Stimulated activated CD4-positive, alpha-beta T cell treated with anti-CD3 and anti-CD28 coated beads, Interleukin-2, amount 100 ng/mL, for 4 hours (primary cell): ENCODE results near the gene SLPI.

Experiments used
- DNase-seq: peaks from one replicate; pipeline ENCODE4 v3.0.0-alpha.2; 2020; ENCODE audit warnings: low read depth

SLPI gene, protein sequence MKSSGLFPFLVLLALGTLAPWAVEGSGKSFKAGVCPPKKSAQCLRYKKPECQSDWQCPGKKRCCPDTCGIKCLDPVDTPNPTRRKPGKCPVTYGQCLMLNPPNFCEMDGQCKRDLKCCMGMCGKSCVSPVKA

DNA sequence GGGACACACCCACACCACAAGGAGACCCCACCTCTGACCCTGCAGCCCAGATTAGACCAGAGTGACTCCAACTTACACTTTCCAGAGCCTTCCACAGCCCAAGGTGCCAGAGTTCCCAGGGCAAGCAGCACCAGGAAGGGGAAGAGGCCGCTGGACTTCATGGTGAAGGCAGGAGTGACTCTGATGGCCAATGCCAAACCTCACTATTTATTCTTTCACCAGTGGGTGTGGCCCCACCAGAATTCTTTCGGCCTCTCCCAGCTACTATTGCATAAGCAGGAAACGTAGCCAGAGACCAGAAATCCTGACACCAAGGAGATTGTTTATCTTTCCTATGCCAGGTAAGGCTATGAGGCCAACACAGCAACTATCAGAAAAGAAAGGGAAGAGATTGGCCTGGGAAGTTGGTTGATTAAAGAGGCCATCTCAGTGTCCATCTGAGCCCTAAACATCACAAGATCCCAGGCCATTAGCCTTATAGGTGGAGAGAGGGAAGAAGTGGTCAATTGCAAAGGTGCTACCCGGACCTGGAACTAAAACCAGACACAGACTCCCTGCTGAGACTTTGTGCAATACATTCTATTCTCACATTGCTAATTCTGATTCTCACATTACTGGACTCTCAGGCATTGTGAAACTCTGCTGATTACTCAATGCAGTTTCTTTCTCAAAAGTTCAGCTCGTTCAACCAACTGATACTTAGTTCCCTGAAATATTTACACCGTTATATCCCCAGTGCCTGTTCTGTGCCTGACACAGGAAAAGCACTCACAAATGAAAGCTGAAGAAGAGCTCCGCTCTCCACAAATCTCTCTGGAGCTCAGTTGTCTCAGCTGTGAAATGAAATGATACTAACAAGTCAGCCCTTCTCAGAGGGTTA, at the start of gene SLPI:
Gene SLPI (minus strand): TSS at position 182 of the 880 bp plus-strand sequence. CDS start 21 bp downstream, at position 161.
- DNase-seq: no peak

DNA sequence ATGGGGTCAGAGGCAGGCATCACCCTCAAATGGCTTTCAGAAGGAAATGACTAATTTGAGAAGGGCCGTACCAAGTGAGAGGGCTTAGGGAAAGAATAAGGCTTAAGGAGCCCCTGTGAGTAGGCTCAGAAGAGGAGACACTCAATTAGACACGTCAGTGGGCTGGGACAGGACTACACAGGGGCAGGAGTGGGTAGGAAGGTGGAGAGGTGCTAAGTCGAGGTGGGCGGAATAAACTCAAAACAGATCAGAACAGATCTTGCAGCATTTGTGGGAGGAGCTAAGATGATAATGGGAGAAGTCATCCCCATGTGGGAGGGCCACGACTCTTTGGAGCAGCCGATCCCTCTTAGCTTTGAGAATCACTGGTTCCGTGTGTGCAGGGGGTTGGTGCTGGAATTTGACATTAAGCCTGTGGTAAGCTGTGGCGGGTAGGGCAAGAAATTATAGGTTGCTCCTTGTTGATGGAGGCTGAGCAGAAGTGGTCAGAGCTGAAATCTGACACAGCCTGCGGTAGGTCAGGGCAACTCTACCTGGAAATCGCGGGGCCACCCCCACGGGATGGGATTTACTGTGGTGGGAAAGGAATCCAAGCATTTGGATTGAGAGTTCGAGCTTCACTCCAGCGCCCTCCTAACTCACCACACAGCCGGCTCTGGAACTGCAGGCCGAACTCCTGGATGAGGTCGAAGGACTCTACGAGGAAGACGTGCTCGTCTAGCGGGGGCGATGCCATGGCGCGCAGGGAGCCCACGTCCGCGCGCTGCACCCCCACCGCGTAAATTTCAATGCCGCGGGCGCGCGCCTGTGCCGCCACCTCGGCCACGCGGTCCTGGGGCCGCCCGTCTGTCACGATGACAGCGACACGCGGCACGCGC, 49.5 kb upstream of the SLPI start:
- no peak for DNase-seq

DNA sequence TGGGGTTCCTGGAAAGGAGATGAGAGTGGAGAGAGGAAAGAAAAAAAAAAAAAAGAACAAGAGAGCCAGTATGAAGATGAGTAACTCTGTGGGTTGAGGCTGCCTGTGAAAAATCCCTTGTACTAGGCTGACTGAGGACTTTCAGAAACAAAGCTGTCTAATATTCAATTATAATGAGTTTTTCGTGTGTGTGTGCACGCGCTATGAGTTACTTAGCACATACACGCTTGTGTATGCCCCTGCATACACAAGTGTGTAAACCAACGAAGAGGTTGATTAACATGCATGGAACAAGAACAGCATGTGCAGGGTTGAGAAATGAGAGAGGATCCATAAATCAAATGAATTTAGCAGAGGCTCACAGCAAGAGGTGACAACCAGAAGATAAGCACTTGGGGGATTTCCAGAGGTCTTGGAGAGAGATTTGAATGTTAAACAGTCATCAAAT, 47.5 kb upstream of the SLPI start:
- DNase-seq: no peak

DNA sequence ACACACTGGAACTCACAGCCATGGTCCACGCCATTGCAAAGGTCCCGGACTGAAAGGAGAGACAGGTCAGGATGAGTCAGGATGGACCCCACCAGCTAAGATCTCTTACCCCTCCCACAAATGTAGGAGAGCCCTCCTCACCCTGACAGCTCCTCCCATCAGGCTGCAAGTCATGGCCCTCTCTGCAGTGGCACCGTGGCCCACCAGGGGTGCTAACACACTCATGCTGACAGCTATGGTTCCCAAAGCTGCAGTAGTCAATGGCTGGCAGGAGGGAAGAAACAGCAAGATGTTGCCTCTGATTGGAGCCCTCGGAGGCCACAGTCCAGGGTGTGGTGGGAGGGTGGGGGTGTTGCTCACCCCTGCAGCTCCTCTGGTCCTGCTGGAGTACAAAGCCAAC, 46.6 kb upstream of the SLPI start:
- no peak for DNase-seq

DNA sequence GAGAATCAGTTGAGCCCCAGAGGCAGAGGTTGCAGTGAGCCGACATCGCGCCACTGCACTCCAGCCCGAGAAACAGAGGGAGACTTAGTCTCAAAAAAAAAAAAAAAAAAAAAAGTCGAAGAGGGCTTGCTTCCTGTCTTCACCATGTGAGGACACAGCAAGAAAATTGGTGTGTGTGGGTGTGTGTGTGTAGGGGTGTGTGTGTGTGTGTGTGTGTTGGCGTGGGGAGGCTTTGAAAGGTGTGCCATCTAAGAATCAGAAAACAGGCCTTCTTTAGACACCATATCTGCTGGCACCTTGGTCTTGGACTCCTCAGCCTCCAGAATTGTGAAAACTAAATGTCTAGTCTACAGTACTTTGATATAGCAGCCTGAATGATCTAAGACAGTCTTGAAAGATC, 45.4 kb upstream of the SLPI start:
- no peak for DNase-seq

DNA sequence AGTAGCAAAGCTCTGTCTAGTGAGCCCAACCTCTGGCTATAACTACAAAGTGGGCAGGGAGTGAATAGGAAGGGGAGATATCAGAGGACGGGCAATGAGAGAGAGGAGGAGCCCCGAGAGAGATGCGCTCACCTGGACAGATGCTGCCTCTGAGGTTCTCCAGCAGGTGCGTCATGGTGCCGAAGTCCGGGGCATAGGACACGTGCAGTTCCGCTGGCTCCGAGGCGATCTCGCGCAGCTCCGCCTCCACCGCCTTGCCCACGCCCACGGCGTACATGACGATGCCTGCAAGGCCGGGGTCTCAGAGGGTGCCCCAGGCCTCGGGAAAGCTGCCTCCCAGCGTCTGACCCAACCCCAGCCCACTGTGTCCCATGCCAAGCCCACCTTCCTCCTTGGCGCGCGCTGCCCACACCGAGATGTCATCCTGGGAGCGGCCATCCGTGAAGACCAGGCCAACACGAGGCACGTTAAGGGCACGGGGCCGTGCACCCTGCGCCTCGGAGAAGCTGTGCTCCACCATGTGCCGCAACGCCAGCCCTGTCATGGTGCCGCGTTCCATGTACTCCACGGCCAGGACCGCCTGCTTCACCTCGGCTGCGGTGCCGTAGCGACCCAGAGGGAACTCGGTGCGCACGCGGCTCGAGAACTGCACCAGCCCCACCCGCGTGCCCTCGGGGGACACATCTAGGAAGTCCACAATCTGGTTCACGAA, 43.6 kb upstream of the SLPI start:
- DNase-seq: no peak

DNA sequence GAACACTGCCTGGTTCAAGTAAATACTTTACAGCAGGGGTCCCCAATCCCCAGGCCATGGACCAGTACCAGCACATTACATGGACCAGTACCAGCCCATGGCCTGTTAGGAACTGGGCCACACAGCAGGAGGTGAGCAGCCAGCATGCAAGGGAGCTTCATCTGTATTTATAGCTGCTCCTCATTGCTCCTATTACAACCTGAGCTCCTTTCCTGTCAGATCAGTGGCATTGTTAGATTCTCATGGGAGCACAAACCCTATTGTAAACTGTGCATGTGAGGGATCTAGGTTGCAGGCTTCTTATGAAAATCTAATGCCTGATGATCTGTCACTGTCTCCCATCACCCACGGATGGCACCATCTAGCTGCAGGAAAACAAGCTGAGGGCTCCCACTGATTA, 40.3 kb upstream of the SLPI start:
- DNase-seq: no peak

DNA sequence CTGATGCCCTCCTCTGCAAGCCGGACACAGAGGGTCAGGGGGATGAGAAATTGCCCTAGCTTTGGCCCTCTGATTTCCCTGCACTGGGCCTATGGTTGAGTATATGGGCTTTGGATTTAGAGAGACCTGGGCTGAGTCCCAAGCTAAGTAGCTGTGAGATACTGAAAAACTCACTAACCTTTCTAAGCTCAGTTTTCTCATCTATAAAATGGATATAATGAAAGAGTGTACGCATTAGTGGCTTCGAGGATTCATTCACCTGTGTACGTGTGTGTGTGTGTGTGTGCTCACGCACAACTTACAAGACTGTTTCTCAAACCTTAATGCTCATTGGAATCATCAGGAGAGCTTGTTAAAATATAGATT, 39.6 kb upstream of the SLPI start:
- DNase-seq: no peak

DNA sequence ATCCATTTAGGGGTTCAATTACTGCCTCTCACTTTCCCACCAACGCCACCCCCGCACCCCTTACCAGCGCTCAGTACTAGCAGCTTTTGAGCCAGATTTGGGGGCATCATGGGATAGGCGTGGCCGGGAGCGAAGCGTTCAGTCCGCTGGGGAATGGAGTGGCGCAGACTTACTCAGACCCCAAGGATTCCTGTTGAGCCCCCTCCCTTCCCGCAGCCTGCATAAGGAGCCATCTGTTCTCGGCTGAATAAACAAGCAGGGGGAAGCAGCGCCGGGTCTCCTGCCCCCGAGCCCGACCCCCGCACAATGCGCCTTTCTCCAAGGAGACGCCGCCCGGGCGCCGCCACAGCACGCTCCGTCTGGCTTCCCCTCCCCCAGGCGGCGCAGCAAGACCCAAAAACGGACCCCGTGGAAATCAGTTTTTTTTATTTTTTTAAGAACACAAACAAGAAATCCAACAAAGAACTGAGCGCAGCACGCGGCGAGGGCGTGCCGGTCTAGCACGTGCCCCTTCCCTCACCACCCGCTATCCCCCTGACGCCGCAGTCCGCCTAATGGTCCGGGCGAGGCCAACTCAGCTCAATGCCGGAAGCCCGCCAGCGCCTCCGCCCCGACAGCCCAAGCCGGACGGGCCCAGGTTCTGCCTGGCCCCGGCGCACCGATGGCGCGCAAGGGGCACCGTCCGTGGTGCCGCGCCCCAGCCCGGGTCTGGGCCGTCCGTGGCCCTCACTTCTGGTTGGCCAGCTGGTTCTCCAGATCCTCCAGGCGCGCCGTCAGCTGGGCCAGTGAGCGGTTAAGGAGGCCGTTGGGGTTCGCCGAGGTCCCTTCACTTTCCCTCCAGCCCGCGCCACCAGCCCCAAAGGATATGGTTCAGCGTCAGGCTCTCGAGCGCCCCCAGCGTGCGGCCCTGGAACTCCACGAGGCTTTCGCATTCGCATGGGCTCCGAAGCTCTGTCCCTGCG, 39.0 kb upstream of the SLPI start:
- peak; percentile 71 for DNase-seq

DNA sequence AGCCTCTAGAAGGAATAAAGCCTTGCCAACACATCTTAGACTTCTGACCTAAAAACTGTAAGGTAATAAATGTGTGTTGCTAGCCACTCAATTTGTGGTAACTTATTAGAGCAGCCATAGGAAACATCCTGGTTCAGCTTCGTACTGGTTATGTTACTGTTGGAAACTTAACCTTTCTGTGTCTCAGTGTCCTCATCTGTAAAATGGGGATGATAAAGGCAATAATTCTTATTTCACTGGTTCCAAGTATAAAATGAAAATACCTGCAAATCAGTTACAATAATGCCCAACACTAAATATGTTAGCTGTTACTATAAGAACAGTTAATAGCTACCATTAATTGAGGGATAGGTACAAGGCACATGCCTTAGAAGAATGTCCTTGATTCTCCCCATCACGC, 38.0 kb upstream of the SLPI start:
- no peak for DNase-seq

DNA sequence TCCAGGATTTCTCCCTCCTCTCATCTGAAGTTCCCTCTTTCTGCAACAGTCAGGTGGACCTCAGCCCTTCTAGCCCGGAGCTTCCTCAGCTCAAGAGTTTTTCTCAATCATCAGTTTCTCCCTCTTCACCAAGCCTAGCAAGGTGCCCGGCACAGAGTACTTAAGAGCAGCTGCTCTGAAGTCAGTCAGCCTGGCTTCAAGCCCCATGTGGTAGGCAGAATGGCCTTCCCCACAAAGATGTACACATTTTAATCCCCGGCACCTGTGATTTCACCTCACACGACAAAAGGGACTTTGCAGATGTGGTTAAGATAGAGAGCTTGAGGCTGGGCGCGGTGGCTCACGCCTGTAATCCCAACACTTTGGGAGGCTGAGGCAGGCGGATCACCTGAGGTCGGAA, 37.2 kb upstream of the SLPI start:
- no peak for DNase-seq

DNA sequence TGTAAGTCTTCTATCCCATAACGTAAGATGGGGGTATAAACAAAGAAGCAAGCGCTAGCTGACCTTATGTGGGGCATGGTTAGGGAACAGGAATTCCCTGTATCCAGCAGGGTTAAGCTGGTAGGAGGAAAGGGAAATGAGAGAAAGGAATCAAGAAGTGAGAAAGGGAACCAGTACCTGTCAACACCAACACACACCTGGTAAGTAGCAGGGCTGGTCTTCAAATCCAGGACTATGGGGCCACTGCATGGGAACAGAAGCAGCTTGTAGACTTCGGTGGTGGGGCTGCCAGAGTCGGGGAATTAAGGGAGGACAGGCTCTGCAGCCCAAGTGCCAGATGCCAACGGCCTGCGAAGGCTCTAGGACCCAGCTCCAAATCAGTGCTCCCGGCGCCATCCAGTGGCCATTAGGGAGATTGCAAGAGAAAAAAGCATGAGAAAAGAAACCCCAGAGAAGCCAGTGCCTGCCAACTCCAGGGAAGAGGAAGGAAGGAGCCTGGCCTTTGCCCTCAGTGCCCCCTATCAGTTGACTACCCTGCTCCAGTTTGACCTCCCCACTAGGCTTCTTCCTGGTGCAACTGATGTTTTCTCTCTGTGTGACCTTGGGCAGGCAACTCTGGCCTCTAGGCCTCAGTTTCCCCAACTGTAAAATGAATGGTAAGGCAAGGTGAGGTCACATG, 36.5 kb upstream of the SLPI start:
- DNase-seq: peak; percentile 40

DNA sequence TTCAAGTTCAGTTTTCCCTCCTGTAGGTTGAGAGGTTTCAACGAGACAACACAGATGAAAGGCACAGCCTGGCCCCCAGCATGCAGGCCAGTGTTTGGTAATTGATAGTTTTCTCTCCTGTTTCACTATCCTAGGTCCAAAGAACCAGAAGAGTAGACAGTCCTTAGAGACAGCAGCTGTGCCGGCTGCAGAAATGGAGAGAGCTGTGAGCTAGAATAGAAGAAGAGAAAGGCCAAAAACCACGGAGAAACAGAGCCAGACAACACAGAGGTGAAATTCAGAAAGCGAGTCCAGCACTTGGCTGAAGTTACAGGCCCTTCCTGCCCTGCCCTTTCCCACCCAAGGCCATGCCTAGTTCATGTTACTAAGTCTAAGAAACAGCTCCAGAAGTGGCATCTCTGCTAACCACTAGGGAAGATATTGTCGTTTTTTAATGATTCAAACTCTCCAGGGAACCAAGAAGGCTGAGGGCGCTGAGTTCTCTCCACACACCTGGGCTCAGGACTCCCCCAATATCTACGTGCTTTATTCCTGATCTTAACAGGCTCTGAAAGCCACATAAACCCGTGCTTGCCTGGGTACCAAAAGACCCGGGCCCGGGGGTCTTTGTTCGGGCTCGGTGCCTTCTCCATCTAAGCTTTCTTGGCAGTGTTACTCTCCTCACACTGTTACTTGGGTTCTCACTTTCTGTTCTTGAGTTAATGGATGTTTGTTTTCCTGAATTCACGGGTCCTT, 35.7 kb upstream of the SLPI start:
- no peak for DNase-seq

DNA sequence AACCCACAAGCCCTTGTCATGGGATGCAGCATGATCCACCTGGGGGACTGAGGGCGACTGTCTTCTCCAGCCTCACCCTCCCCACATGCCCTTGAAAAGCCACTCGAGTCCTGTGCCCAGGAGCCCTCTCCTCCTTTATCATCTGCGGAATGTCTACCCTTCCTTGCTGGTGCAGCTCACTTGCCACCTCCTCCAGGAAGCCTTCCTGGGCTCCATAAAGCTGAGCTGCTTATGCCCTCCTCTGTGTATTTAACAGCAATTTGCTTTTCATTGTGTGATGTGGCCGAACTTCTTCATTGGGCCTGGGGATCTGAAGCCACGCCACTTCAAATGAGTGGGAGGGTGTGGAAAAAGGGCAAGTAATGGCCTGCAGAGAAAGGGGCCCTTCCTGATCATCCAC, 34.5 kb upstream of the SLPI start:
- DNase-seq: no peak

DNA sequence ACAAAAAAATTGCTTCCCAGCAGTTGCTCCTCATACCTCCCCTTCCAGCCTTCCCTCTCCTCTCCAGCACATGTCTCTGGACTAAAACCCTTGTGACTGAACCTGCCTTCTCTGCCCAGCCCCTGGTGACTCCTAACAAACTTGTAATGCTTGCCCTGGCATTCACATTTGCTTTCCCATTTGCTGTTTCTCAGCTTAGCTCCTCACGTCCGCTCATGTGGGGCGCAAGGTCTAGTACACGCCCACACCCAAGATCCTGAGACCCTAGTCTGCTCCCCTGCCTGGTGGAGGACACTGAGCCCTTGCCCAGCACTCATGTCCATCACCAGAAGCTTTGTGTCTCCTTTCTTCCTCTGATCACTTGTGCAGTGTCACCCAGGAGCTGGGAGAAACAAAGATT, 34.0 kb upstream of the SLPI start:
- DNase-seq: no peak

DNA sequence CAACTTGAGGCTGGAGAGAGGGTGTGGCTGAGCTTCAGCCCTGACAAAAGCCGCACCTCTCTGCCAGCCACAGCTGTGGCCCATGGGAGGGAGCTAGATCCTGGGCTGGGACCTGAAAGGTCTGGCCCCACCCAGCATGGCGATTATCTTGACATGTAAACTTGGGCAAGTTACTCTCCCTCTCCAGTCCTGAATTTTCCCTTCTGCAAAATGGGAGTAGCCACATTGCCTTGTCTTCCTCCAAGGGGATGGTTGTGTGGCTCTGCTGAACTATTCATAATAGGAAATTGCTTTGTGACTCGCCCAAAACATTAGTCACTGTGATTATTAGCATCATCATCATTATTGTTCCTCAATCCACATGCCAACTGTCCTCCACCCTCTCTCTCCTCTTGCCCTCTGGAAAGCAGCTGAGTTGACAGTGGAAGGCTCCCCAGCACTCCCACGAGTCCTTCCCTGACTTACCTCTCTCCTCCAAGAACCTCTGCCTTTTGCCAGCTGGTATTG, 29.2 kb upstream of the SLPI start:
- DNase-seq: no peak

DNA sequence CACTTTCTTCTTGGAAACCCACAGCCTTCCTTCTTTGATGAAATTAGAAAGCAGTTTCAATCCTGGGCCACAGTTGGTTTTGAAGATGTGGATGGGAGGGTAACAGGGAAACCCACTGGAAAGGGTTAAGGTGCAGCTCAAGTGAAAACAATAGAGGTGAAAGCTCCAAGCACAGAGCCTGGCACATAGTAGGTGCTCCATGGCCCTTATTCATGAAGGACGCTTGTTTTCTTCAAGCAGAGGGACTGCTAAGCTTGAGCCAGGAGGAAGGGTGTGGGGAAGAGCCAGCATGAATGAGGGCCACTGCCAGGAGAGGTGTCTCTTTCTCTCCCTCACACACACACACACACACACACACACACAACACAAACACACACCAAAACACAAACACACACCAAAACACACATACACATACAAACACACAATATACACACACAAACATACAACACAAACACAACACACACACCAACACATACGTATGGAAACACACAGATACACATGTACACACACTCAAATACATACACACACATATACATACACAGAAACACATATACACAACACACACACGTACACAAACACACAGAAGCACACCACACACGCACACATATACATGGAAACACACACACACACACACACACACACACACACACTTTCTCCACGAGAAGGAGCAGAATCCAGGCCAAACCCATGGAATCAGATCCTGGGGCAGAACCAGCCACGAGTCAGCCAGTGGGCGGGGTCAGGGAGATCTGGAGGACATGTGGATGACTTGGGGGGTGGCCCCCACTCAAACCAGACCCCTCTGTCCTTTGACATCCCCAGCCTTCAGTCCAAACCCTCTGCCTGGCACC, 28.6 kb upstream of the SLPI start:
- no peak for DNase-seq

DNA sequence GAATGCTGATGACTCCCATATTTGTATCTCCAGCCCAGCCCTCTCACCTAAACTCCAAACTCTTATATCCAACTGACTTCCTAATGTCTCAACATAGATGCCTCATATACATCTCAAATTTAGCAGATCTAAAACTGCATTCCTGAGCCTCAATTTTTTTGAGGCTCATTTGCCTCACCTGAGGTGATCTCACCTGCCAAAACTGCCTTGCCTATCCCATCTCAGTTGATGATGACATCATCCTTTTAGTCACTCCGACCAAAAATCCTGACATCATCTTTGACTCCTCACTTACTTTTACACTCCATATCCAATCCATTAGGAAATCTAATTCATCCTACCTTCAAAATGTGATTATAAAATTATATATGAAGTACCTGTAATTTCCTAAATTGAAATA, 25.6 kb upstream of the SLPI start:
- DNase-seq: no peak

DNA sequence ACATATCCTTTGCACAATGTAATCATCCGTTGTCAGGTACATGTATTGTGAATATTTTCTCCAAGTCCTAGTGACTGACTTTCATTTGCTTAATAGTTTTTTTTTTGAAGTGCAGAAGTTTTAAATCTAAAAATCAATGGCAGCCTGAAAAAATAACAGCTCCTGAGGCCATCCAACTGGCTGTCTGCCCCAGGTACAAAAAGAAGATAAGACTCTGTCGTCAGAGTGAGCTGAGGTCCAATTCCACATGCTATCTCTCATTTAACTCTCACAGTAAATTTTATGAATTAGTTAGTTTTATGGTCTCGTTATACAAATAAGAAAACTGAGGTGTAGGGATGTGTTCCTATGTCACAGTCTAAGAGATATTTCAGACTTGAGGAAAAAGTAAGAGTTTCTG, 21.0 kb upstream of the SLPI start:
- DNase-seq: no peak
